ENCODE data around the gene CEP104.
"Not testable (repeated sequence)": the region's sequence is repeated elsewhere in the genome, so short reads cannot be mapped to it uniquely, and the experiment has no call there.

Gene CEP104

GRCh38 chr1:3811595-3811911, 45.5 kb downstream of the CEP104 start:
- DNase-seq = no peak
- Histone ChIP-seq H3K4me3 (ENCODE audit: low read depth, low read length) (no peak overlapping the region), H3K27me3 (ENCODE audit: insufficient read depth, low read depth, severe bottlenecking) (no peaks in the 10 kb centered on the region), H3K27ac (no peak overlapping the region), H3K36me3 (peaks cover 14% of the 10 kb centered on the region), H3K9me3 (ENCODE audit: severe bottlenecking) (peaks cover 12% of the 10 kb centered on the region)
- no peak for TF ChIP-seq CTCF (IDR thresholded peaks at IDR 0.05; ENCODE audit: low read depth, low read length)

GRCh38 chr1:3810149-3810761, 46.8 kb downstream of the CEP104 start:
- H3K36me3 ChIP-seq = peaks cover 14% of the 10 kb centered on the region
- not testable (repeated sequence) for H3K27ac ChIP-seq; DNase-seq; H3K27me3 ChIP-seq (ENCODE audit: insufficient read depth, low read depth, severe bottlenecking); H3K4me3 ChIP-seq (ENCODE audit: low read depth, low read length)
- peaks cover 12% of the 10 kb centered on the region for H3K9me3 ChIP-seq (ENCODE audit: severe bottlenecking)

- no peak for DNase-seq
- Histone ChIP-seq H3K36me3 (peaks cover 8% of the 10 kb centered on the region), H3K9me3 (ENCODE audit: severe bottlenecking) (peaks cover 12% of the 10 kb centered on the region), H3K27me3 (ENCODE audit: insufficient read depth, low read depth, severe bottlenecking) (no peaks in the 10 kb centered on the region), H3K27ac (no peak overlapping the region), H3K4me3 (ENCODE audit: low read depth, low read length) (no peak overlapping the region)
- no peak for TF ChIP-seq CTCF (IDR thresholded peaks at IDR 0.05; ENCODE audit: low read depth, low read length)
Measured at GRCh38 chr1:3809680-3810079, 47.3 kb downstream of the CEP104 start.

- Histone ChIP-seq H3K4me3 (ENCODE audit: low read depth, low read length) (no peak overlapping the region), H3K27ac (no peak overlapping the region), H3K27me3 (ENCODE audit: insufficient read depth, low read depth, severe bottlenecking) (no peaks in the 10 kb centered on the region), H3K36me3 (no peaks in the 10 kb centered on the region), H3K9me3 (ENCODE audit: severe bottlenecking) (peaks cover 12% of the 10 kb centered on the region)
- no peak for TF ChIP-seq CTCF (IDR thresholded peaks at IDR 0.05; ENCODE audit: low read depth, low read length)
- DNase-seq = no peak
Measured at GRCh38 chr1:3807769-3808168, 49.2 kb downstream of the CEP104 start.

DNA sequence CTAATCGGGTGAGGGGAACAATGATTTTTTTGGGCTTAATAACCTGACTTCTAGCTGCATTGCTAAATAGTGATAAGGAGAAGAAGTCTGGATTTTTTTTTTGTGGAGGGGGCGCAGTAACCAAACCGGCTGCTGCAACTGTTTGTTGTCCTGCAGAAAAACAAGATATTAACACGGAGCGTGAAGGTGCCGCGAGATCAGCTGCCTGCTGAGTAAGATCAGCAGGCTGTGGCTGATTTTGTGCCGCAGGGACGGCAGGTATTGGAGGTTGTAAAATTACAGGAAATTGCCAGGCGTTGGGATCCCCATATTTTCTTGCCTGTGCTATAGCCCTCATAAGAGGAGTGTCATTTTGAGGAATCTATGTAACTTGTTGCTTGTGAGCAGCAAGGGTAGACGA, 52.0 kb downstream of the CEP104 start:
- TF ChIP-seq CTCF (IDR thresholded peaks at IDR 0.05; ENCODE audit: low read depth, low read length) = no peak
- DNase-seq = no peak
- Histone ChIP-seq H3K4me3 (ENCODE audit: low read depth, low read length) (no peak overlapping the region), H3K36me3 (no peaks in the 10 kb centered on the region), H3K27ac (peak overlapping the region; percentile 4; the same call in 1 of the 2 replicates), H3K27me3 (ENCODE audit: insufficient read depth, low read depth, severe bottlenecking) (no peaks in the 10 kb centered on the region), H3K9me3 (ENCODE audit: severe bottlenecking) (peaks cover 12% of the 10 kb centered on the region)

DNA sequence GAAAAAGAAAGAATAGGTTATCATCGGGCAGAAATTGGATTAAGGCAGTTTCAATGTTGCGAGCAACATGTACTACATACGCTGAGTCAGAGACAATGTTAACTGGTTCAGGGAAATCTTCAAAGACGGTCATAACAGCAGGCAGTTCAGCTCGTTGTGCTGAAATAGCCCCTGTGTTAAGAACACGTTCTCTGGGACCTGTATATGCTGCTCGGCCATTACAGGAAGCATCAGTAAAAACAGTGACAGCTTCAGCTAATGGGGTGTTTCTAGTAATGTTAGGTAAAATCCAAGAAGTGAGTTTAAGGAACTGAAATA, 52.4 kb downstream of the CEP104 start:
- H3K4me3 ChIP-seq (ENCODE audit: low read depth, low read length); H3K36me3 ChIP-seq; H3K27me3 ChIP-seq (ENCODE audit: insufficient read depth, low read depth, severe bottlenecking); DNase-seq; H3K27ac ChIP-seq: not testable (repeated sequence)
- H3K9me3 ChIP-seq (ENCODE audit: severe bottlenecking) = peaks cover 12% of the 10 kb centered on the region

GRCh38 chr1:3803905-3804626, 52.9 kb downstream of the CEP104 start:
- Histone ChIP-seq H3K4me3 (ENCODE audit: low read depth, low read length) (no peak overlapping the region), H3K36me3 (no peaks in the 10 kb centered on the region), H3K9me3 (ENCODE audit: severe bottlenecking) (peaks cover 12% of the 10 kb centered on the region), H3K27ac (no peak overlapping the region), H3K27me3 (ENCODE audit: insufficient read depth, low read depth, severe bottlenecking) (no peaks in the 10 kb centered on the region)
- DNase-seq = no peak
- no peak for TF ChIP-seq CTCF (IDR thresholded peaks at IDR 0.05; ENCODE audit: low read depth, low read length)

GRCh38 chr1:3800795-3801194, 56.2 kb downstream of the CEP104 start:
- H3K27me3 ChIP-seq (ENCODE audit: insufficient read depth, low read depth, severe bottlenecking); H3K4me3 ChIP-seq (ENCODE audit: low read depth, low read length); DNase-seq; H3K9me3 ChIP-seq (ENCODE audit: severe bottlenecking); H3K36me3 ChIP-seq: not testable (repeated sequence)
- peak overlapping the region; percentile 28 for H3K27ac ChIP-seq
